NOMO-1 (cell line): ENCODE data around the gene FIBCD1.
"Not testable (repeated sequence)": the region's sequence is repeated elsewhere in the genome, so short reads cannot be mapped to it uniquely, and the experiment has no call there.

Source experiments
- DNase-seq, 2 experiments: peaks; one replicate each; lab custom pipeline; 2025; ENCODE audit not compliant: unreplicated experiment in 2 of 2; lab: John Stamatoyannopoulos, UW

The FIBCD1 gene

GRCh38 chr9:130973686-130974281 lies 34.7 kb upstream of the FIBCD1 start:
- no peak for DNase-seq

DNA sequence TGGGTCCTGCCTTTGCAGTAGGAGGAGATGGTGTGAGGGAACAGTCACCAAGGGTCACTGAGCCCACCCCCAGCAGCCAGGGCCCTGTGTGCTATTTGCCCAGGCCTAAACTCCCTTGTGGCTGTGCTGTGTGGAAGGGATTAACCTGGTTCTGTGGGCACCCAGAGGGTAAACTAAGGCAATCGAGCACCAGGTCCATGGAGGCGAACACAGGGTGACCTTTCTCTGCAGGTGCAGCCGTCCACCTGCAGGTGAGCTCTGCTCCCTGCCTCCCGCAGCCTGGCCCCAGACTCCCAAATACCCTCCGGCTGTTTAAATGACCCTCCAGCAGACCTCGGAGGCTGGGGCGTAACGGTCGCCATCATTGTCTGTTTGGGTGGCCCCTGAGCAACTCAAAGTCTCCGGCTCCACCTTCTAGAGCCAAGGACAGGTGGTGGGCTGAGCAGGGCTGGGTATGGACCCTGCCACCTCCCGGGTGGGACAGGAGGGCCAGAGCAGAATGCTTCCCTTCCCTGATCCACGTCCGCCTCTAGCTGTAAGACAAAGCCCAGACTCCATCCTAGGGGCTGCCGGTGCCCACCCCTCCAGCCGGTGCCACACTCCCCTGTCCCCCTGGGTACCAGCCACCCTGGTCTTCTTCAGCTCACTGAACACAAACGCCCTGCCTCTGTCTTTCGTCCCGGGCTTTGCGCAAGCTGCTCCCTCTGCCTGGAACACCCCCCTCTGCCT lies 34.1 kb upstream of the FIBCD1 start:
- no peak for DNase-seq

- no peak for DNase-seq
Observed at GRCh38 chr9:130972277-130972956, 33.4 kb upstream of the FIBCD1 start.

- no peak for DNase-seq
Observed at GRCh38 chr9:130971294-130971849, 32.3 kb upstream of the FIBCD1 start.

DNA sequence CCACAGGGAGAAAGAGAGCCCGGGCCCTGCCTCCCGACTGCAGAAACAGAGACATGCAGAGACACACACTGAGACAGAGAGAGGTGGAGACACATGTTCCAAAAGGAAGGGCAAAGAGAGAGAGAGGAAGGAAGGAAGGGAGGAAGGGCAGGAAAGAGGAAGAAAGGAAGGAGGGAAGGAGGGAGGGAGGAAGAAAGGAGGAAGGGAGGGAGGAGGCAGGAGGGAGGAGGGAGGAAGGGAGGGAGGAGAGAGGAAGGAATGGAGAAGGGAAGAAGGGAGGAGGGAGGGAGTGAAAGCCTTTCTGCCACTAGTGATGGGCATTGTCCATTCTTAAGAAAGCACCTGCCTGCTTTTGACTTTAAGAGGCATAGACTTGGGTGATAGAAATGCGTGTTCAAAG lies 31.8 kb upstream of the FIBCD1 start:
- DNase-seq, result no peak

GRCh38 chr9:130970052-130970451 lies 31.0 kb upstream of the FIBCD1 start:
- no peak for DNase-seq

DNA sequence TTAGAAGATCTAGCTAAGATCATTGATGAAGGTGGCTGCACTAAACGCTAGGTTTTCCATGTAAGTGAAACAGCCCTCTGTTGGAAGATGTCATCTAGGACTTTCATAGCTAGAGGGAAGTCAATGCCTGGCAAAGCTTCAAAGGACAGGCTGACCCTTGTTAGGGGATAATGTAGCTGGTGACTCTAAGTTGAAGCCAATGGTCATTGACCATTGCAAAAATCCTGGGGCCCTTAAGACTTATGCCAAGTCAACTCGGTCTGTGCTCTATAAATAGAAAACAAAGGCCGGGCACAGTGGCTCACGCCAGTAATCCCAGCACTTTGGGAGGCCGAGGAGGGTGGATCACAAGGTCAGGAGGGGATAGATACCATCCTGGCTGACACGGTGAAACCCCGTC lies 26.6 kb upstream of the FIBCD1 start:
- DNase-seq, result no peak

- no peak for DNase-seq
Observed at GRCh38 chr9:130963916-130964315, 24.9 kb upstream of the FIBCD1 start.

- DNase-seq, result no peak
Observed at GRCh38 chr9:130963337-130963908, 24.4 kb upstream of the FIBCD1 start.

GRCh38 chr9:130962418-130963316 lies 23.6 kb upstream of the FIBCD1 start:
- DNase-seq, result no peak

- no peak for DNase-seq
Observed at GRCh38 chr9:130961511-130962300, 22.7 kb upstream of the FIBCD1 start.

DNA sequence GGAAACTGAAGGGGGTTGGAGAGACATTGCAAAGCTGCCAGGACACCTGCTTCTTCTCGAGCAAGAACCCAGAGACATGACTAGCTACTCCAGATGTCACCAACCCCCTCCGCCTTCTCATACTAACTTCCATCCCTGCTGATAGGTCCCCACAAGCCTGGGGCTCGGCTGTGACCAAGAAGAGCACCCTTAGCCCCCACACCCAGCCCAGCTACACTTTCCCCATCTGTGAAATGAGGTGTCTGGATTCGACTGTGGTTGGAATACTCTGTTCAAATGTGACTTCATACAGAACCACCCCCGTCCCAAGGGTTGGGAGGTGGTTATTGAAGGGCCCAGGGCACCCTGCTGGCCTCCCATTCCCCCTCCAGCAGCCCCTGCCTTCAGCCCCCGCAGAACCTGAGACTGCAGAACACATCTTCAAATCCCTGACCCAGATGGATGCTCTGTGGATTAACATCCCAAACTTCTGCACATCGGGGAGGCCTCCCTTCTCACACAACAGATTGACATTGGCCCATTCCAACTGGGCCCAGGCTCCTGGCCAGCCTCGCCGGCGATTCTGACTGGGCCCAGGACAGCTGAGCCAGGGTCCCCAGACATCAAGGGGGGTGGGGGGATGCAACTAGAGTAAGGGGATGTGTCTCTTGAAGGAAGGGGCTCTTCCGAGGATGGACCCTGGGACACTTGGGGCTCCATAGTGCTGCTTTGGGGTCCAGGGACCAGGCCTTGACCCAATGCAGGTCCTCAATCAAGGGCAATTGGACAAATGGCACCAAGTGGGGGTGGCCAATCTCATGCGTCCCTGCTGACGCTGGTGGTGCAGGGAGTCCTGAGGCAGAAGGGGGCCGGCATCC lies 21.7 kb upstream of the FIBCD1 start:
- no peak for DNase-seq

DNA sequence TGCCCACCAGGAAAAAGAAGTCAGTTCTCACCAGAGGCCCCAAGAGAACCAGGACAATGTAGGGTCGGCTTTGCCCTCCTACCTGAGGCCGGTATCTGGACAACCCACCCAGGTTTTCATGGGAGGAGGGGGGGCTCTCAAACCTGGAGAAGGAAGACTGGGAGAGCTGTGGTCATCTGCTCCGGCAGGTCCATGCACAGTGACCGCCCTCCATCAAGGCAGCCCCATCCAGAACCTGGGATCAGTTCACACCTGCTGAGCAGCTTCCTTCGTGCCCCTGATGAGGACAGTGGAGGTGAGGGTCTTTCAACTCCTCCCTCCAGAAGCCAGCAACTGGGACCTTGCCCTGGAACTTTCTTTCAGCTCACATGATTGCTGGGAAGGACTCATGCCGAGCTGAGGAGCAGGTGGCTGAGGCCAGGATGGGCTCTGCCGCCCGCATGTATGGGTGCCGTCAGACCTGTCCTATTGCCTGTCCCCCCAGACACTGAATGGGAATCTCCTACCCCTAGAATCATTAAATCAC lies 20.8 kb upstream of the FIBCD1 start:
- DNase-seq, result no peak

DNA sequence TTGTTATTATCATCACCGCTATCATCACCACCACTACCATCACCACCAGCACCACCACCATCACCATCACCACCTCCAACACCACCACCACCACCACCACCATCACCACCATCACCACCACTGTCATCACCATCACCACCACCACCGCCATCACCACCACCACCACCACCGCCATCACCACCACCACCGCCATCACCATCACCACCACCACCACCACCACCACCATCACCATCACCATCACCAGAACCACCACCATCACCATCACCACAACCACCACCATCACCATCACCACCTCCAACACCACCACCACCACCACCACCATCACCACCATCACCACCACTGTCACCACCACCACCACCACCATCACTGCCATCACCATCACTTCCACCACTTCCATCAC lies 19.5 kb upstream of the FIBCD1 start:
- not testable (repeated sequence) for DNase-seq

DNA sequence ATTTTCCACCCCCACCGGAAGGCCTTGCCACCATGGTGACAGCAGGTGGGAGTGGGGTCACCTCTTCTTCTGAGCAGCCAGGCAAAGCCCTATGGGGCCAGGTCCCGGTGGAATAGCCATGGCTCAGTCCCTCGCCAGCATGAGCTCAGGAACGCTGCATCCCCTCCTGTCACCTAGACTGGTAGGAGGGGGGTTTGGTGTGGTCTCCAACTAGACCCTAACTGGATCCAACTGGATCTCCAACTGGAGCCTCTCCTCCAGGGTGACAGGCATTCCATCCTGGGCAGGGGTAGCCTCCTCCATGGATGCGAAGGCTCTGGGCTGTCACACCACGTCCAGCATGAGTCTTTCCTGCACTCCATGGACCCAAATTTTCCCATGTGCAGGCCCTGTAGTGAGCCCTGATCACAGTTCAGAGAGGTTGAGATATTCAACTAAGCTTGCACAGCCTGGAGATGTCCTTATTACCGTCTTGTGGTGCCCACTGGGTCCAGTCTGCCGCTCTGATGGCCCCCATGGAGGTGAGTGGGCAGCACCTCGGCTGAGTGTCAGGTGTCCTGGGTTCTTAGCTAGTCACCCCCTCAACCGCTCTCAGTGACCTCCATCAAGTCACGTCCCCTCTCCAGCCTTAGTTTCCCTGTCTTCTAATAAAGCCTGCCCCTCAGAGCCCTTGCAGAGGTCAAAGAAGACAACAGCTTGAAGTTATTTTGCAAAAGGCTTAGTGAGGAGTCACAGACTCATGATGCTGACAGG lies 18.6 kb upstream of the FIBCD1 start:
- no peak for DNase-seq

- no peak for DNase-seq
Observed at GRCh38 chr9:130956636-130957450, 17.8 kb upstream of the FIBCD1 start.
